ENCODE results near the gene ADA.

Gene ADA

GRCh38 chr20:44624152-44624551, 27.3 kb downstream of the ADA start:
- peaks cover 15% of the 10 kb centered on the region for H3K36me3 ChIP-seq (replicated peaks)
- H3K27me3 ChIP-seq (replicated peaks), result no peaks in the 10 kb centered on the region
- H3K4me3 ChIP-seq (ENCODE audit: low read depth, low read length), result no peak overlapping the region
- no peak for TF ChIP-seq CTCF (IDR thresholded peaks at IDR 0.05; ENCODE audit: low read depth, low read length, missing control alignments)
- H3K27ac ChIP-seq, result no peak overlapping the region
- no peak for DNase-seq
- in situ Hi-C loops (cut with HindIII; ENCODE audit: low pct_ligation_motif_present, low sequenced_read_pairs), result no loop called here

- Histone ChIP-seq H3K27me3 (replicated peaks) (no peaks in the 10 kb centered on the region), H3K27ac (no peak overlapping the region), H3K4me3 (ENCODE audit: low read depth, low read length) (no peak overlapping the region), H3K36me3 (replicated peaks) (peaks cover 19% of the 10 kb centered on the region)
- in situ Hi-C loops (cut with HindIII; ENCODE audit: low pct_ligation_motif_present, low sequenced_read_pairs), result no loop called here
- no peak for TF ChIP-seq CTCF (IDR thresholded peaks at IDR 0.05; ENCODE audit: low read depth, low read length, missing control alignments)
- no peak for DNase-seq
Observed at GRCh38 chr20:44622501-44623270, 28.8 kb downstream of the ADA start.

- no peak for TF ChIP-seq CTCF (IDR thresholded peaks at IDR 0.05; ENCODE audit: low read depth, low read length, missing control alignments)
- H3K27ac ChIP-seq, result no peak overlapping the region
- in situ Hi-C loops (cut with HindIII; ENCODE audit: low pct_ligation_motif_present, low sequenced_read_pairs), result no loop called here
- H3K36me3 ChIP-seq (replicated peaks), result peaks cover 19% of the 10 kb centered on the region
- DNase-seq, result no peak
- H3K4me3 ChIP-seq (ENCODE audit: low read depth, low read length), result no peak overlapping the region
- H3K27me3 ChIP-seq (replicated peaks), result no peaks in the 10 kb centered on the region
Observed at GRCh38 chr20:44621939-44622338, 29.6 kb downstream of the ADA start.

GRCh38 chr20:44621325-44621724, 30.2 kb downstream of the ADA start:
- Histone ChIP-seq H3K36me3 (replicated peaks) (peaks cover 20% of the 10 kb centered on the region), H3K27me3 (replicated peaks) (no peaks in the 10 kb centered on the region), H3K4me3 (ENCODE audit: low read depth, low read length) (no peak overlapping the region), H3K27ac (no peak overlapping the region)
- in situ Hi-C loops (cut with HindIII; ENCODE audit: low pct_ligation_motif_present, low sequenced_read_pairs), result no loop called here
- TF ChIP-seq CTCF (IDR thresholded peaks at IDR 0.05; ENCODE audit: low read depth, low read length, missing control alignments), result no peak
- DNase-seq, result no peak

- in situ Hi-C loops (cut with HindIII; ENCODE audit: low pct_ligation_motif_present, low sequenced_read_pairs), result no loop called here
- peaks cover 24% of the 10 kb centered on the region for H3K36me3 ChIP-seq (replicated peaks)
- no peak overlapping the region for H3K27ac ChIP-seq
- no peak for DNase-seq
- TF ChIP-seq CTCF (IDR thresholded peaks at IDR 0.05; ENCODE audit: low read depth, low read length, missing control alignments), result no peak
- no peak overlapping the region for H3K4me3 ChIP-seq (ENCODE audit: low read depth, low read length)
- H3K27me3 ChIP-seq (replicated peaks), result no peaks in the 10 kb centered on the region
Observed at GRCh38 chr20:44620030-44620429, 31.5 kb downstream of the ADA start.

GRCh38 chr20:44619294-44619693, 32.2 kb downstream of the ADA start:
- in situ Hi-C loops (cut with HindIII; ENCODE audit: low pct_ligation_motif_present, low sequenced_read_pairs), result no loop called here
- DNase-seq, result no peak
- no peak overlapping the region for H3K27ac ChIP-seq
- no peak for TF ChIP-seq CTCF (IDR thresholded peaks at IDR 0.05; ENCODE audit: low read depth, low read length, missing control alignments)
- no peaks in the 10 kb centered on the region for H3K27me3 ChIP-seq (replicated peaks)
- H3K36me3 ChIP-seq (replicated peaks), result peaks cover 24% of the 10 kb centered on the region
- H3K4me3 ChIP-seq (ENCODE audit: low read depth, low read length), result no peak overlapping the region

All from brain microvascular endothelial cell (primary cell).